Loucy (cell line): ENCODE results near the gene RGN.

Experiments used
- EZH2phosphoT487 ChIP-seq: fragments of 200-600 bp; IDR thresholded peaks from 2 replicates; pipeline ENCODE4 v1.6.1; 2018; ENCODE audit warnings: antibody characterized with exemption, mild to moderate bottlenecking, moderate library complexity, borderline replicate concordance
- TF ChIP-seq, protein P1 (sequence below): fragments of 200-600 bp; sonication (generic); conservative IDR thresholded peaks from 2 replicates; pipeline ENCODE4 v1.5.1; 2014; ENCODE audit warnings: mild to moderate bottlenecking, antibody characterized with exemption, low read length

DNA sequence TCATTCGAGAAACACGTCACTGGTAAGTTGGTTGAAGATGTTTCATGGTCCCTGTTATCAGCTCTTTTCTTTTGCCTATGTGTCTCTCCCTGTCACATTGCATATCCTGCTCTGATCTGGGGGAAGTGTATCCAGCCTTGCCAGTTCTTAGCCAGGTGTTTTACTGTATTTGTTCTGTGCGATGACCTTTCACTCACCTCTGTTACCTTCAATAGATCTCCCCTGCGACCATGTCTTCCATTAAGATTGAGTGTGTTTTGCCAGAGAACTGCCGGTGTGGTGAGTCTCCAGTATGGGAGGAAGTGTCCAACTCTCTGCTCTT, 2.6 kb downstream of the RGN start:
- TF ChIP-seq, protein P1, sequence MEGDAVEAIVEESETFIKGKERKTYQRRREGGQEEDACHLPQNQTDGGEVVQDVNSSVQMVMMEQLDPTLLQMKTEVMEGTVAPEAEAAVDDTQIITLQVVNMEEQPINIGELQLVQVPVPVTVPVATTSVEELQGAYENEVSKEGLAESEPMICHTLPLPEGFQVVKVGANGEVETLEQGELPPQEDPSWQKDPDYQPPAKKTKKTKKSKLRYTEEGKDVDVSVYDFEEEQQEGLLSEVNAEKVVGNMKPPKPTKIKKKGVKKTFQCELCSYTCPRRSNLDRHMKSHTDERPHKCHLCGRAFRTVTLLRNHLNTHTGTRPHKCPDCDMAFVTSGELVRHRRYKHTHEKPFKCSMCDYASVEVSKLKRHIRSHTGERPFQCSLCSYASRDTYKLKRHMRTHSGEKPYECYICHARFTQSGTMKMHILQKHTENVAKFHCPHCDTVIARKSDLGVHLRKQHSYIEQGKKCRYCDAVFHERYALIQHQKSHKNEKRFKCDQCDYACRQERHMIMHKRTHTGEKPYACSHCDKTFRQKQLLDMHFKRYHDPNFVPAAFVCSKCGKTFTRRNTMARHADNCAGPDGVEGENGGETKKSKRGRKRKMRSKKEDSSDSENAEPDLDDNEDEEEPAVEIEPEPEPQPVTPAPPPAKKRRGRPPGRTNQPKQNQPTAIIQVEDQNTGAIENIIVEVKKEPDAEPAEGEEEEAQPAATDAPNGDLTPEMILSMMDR, result no peak
- TF ChIP-seq EZH2phosphoT487, result no peak
